HG03064 (cell line): ENCODE measurements around the gene CHERP.
A peak's percentile ranks its signal among the peaks of the same experiment; 100 is the strongest.
"Not testable (repeated sequence)": the region's sequence is repeated elsewhere in the genome, so short reads cannot be mapped to it uniquely, and the experiment has no call there.

ENCODE experiments used
- ATAC-seq: cut with Tn5 transposase; IDR thresholded peaks from one replicate; pipeline ENCODE4 v1.9.1; 2021; ENCODE audit warnings: low read depth; ENCODE audit not compliant: unreplicated experiment

The CHERP gene

GRCh38 chr19:16486476-16486875 is 55.8 kb downstream of the CHERP start:
- ATAC-seq, result not testable (repeated sequence)

- no peak for ATAC-seq
These were observed 59.5 kb downstream of the CHERP start for GRCh38 chr19:16482745-16483144.

- ATAC-seq, result no peak
These were observed 64.9 kb downstream of the CHERP start for GRCh38 chr19:16477311-16477710.

- no peak for ATAC-seq
These were observed 65.8 kb downstream of the CHERP start for GRCh38 chr19:16476401-16476800.

DNA sequence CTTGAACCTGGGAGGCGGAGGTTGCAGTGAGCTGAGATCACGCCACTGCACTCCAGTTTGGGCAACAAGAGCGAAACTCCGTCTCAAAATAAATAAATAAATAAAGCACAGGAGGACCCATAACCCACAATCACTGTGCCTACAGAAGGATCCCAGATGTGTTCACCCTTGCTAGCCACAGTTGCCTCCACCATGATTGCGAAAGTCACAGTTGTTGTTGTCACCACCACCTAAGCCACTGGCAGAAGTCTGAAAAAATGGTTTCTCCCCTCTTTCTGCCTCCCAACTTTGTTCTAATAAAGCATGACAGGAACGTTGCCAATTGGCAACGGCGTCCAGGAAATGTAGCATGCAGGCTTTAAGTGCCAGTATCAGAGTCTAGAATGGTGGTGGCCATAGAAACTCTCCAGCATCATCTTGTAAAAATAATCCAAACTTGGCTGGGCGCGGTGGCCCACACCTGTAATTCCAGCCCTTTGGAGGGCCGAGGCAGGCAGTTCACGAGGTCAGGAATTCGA is 68.3 kb downstream of the CHERP start:
- ATAC-seq, result no peak

DNA sequence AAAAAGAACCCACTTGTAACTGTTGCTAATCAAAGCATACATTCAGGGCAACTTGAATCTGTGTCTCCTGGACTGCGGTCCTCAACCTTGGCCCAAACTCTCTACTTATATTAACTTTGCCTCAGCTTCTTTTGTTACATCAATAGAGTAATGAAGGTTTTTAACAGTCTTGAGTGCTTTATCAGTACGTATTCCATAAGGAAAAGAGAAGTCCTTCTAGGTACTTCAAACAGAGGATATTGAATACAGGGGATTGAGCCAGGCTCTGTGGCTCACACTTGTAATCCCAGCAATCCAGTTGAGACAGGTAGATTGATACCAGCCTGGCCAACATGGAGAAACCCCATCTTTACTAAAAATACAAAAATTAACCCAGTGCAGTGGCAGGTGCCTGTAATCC is 69.2 kb downstream of the CHERP start:
- no peak for ATAC-seq

- ATAC-seq, result not testable (repeated sequence)
These were observed 69.7 kb downstream of the CHERP start for GRCh38 chr19:16472559-16472899.

DNA sequence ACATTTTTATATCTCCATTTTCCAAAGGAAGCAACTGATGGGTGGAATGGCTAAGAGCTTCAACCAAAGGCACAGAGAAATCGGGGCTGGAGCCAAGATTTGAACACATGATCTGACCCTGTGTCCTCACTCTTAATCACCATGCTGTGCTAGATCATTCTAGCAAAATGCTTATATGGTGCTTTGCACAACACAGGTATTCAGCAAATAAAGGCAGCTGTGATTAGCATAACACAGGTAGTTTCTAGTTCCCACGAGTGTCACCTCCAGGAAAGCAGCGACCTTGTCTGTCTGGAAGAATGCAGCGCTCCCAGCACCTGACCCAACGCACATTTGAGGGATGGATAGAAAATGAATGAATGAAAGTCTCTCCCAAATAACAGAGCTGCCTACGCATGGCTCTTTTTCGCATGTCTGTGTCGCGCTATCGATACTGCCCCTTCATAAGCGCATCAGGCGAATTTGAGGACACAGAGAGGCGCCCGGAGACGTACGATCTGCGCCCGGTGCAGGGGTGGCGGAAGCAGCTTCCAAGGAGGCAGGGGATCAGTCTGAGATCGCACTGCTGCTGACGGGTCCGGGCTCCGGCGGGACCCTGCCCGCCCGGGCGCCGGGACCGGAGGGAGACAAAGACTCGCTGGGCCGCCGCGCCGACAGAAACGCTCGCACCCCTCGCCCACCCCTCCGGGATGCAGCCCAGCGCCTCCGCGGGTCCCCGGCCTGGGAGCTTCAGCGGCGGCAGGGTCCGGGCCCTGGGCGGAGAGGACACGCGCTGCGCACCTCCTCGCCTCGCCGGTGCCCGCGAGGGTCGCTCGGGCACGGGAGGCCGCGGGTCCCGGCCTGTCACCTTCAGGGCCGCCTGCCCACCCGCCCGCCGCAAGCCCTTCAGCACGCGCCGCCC is 71.1 kb downstream of the CHERP start:
- ATAC-seq, result peak; percentile 39

DNA sequence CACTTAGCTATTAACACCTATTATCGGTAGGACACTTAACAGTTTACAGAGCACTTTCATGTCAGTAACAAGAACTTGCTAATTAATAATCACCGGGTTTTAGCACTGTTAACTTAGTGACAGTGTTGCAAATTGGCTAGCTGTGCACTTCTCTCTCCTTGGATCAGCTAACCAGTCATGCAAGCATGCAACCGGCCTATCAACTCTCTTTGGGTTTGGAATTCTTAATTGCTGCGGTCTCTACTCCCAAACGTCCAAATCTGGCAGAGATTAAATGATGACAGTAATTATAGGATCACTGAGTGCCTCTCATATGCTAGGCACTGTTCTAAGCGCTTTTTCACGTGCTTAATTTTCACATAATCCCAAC is 71.7 kb downstream of the CHERP start:
- no peak for ATAC-seq
